ENCODE data around the gene OR4A16.

The OR4A16 gene, protein sequence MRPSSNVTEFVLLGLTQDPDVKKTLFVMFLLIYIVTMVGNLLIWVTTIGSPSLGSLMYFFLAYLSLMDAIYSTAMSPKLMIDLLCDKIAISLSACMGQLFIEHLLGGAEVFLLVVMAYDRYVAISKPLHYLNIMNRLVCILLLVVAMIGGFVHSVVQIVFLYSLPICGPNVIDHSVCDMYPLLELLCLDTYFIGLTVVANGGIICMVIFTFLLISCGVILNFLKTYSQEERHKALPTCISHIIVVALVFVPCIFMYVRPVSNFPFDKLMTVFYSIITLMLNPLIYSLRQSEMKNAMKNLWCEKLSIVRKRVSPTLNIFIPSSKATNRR

DNA sequence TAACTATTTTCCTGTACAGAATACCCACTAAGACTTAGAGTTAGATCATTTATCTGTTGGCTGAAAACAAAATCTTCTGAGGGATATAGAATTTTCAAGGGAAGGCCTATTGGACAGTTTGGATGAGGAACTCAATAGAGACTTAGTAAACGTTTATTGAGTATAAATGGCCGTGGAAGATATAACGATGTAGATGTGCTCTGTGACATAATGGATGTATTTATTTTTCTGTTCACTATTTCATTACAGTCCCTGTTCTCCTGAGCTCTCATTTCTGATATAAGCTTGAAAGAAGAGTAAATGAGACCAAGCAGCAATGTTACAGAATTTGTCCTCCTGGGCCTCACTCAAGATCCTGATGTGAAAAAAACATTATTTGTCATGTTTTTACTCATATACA lies at the start of gene OR4A16:
TSS of gene OR4A16 (plus strand) at position 301 of the 400 bp plus-strand sequence. CDS start at position 301, 0 bp downstream.
- FAIRE-seq (no peak), DNase-seq (ENCODE audit: extremely low spot score, insufficient read length, low read depth) (no peak)

GRCh38 chr11:55324500-55324899 lies 18.5 kb upstream of the OR4A16 start:
- FAIRE-seq (no peak), DNase-seq (ENCODE audit: extremely low spot score, insufficient read length, low read depth) (no peak)

DNA sequence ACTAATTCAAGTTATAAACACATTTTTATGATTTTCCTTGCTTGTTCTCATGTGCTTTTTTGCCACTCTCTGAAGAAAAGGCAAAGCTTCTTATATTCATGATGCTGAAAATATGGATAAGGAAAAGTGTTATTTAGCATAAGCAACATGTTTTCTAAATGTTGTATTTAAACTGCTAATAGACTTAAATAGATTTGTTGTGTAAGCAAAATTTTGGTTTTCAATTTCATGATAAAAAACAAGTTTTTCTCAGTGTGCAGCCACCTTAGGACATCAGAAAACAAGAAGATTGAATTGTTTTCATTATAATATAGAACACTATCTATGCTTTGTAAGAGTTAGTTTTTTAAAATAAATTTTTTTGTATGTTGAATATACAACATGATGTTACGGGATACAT lies 2.3 kb downstream of the OR4A16 start:
- FAIRE-seq (no peak), DNase-seq (ENCODE audit: extremely low spot score, insufficient read length, low read depth) (no peak)

DNA sequence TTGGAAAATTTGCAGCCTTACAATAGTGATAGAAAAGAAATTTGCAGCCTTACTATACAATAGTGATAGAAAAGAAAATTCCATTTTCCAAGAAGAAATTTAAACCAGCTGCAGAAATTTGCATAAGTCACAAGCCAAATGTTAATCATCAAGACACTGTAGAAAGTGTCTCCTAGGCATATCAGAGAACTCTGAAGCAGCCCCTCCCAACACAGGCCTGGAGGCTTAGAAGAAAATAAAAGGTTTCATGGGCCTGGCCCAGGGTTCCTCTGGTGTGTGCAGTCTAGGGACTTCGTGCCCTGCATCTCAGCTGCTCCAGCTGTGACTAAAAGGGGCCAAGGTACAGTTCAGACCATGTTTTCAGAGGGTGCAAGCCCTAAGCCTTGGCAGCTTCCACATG lies 6.0 kb downstream of the OR4A16 start:
- no peak for DNase-seq (ENCODE audit: extremely low spot score, insufficient read length, low read depth)
- FAIRE-seq = no peak

- no peak for DNase-seq (ENCODE audit: extremely low spot score, insufficient read length, low read depth)
- no peak for FAIRE-seq
Measured at GRCh38 chr11:55357560-55358184, 14.7 kb downstream of the OR4A16 start.

DNA sequence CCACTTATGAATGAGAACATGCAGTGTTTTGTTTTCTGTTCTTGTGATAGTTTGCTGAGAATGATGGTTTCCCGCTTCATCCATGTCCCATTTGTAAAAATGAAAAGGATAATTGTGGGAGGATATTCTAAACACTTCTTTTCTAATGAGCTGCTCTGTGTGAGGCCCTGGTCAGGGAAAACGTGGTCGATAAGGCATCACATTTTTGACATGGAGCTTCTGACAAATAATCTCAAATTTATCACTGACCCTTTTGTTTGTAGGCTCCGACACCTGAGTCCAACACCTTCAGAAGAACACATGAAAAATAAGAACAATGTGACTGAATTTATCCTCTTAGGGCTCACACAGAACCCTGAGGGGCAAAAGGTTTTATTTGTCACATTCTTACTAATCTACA lies 24.7 kb downstream of the OR4A16 start, which contains the start of gene OR4A15:
TSS of gene OR4A15 (plus strand) at position 301 of the 400 bp plus-strand sequence. CDS start at position 301, 0 bp downstream.
- FAIRE-seq = no peak
- no peak for DNase-seq (ENCODE audit: extremely low spot score, insufficient read length, low read depth)

All from GM18507 (cell line).